Measurements from ENCODE around the gene C2CD2L.
"Not testable (repeated sequence)": the region's sequence is repeated elsewhere in the genome, so short reads cannot be mapped to it uniquely, and the experiment has no call there.

C2CD2L gene

GRCh38 chr11:119116235-119116594, 9.1 kb downstream of the C2CD2L start:
- DNase-seq = no peak

- DNase-seq = no peak
These were observed 9.5 kb downstream of the C2CD2L start for GRCh38 chr11:119116601-119117000.

GRCh38 chr11:119117004-119117706, 10.0 kb downstream of the C2CD2L start:
- DNase-seq = no peak

- DNase-seq = no peak
These were observed 11.1 kb downstream of the C2CD2L start for GRCh38 chr11:119118227-119118626.

GRCh38 chr11:119118946-119119345, 11.8 kb downstream of the C2CD2L start:
- no peak for DNase-seq

GRCh38 chr11:119120639-119121007, 13.5 kb downstream of the C2CD2L start:
- DNase-seq = peak; percentile 96

- peak; percentile 100 for DNase-seq
These were observed 14.1 kb downstream of the C2CD2L start, which contains the start of gene HINFP for GRCh38 chr11:119121008-119121810. TSS of gene HINFP (plus strand) at chr11:119121580. CDS start at chr11:119126945, 5,365 bp downstream.

- no peak for DNase-seq
These were observed 14.6 kb downstream of the C2CD2L start for GRCh38 chr11:119121811-119122124.

- DNase-seq = no peak
These were observed 18.7 kb downstream of the C2CD2L start for GRCh38 chr11:119125821-119126220.

- no peak for DNase-seq
These were observed 19.6 kb downstream of the C2CD2L start for GRCh38 chr11:119126675-119127268.

- DNase-seq = no peak
These were observed 23.5 kb downstream of the C2CD2L start for GRCh38 chr11:119130662-119131061.

GRCh38 chr11:119134389-119134978, 27.3 kb downstream of the C2CD2L start:
- DNase-seq = peak; percentile 17

GRCh38 chr11:119139276-119139675, 32.1 kb downstream of the C2CD2L start:
- not testable (repeated sequence) for DNase-seq

- peak; percentile 89 for DNase-seq
These were observed 37.8 kb downstream of the C2CD2L start for GRCh38 chr11:119144825-119145486.

GRCh38 chr11:119145551-119145950, 38.4 kb downstream of the C2CD2L start:
- DNase-seq = no peak

- DNase-seq = peak; percentile 57
These were observed 40.6 kb downstream of the C2CD2L start for GRCh38 chr11:119147604-119148333.

GRCh38 chr11:119148720-119149017, 41.5 kb downstream of the C2CD2L start:
- no peak for DNase-seq

GRCh38 chr11:119149018-119149785, 42.1 kb downstream of the C2CD2L start, which contains the start of gene ABCG4:
TSS of gene ABCG4 (plus strand) at chr11:119149052. CDS start at chr11:119149966, 914 bp downstream.
- DNase-seq = peak; percentile 68

- no peak for DNase-seq
These were observed 42.7 kb downstream of the C2CD2L start for GRCh38 chr11:119149786-119150275.

- DNase-seq = no peak
These were observed 44.9 kb downstream of the C2CD2L start for GRCh38 chr11:119152043-119152442.

- no peak for DNase-seq
These were observed 45.5 kb downstream of the C2CD2L start for GRCh38 chr11:119152604-119153003.

All from NCI-H69 (cell line).